CD14-positive monocyte (primary cell): ENCODE data around the gene KCNK6. TPM values are rescaled to one million over a fixed set of nuclear protein-coding genes. Genes with fewer than 3 reads are reported as not detected.

Source experiments
- DNase-seq, 3 donors: peaks; one replicate each; pipeline ENCODE4 v3.0.0-alpha.2; 2011 to 2022
- H2AFZ ChIP-seq: 2 replicates; pipeline ENCODE4 v1.6.0; 2012; ENCODE audit warnings: mild to moderate bottlenecking, low read depth, low read length, inconsistent platforms; ENCODE audit not compliant: insufficient read depth, poor library complexity, severe bottlenecking
- H3K27ac ChIP-seq, 2 donors: 1 replicate in 1 of 2; 2 replicates in 1 of 2; pipeline ENCODE4 v1.5.1; 2012 to 2013; ENCODE audit warnings: low read length in 2 of 2, control low read depth in 1 of 2, inconsistent platforms in 1 of 2, low read depth in 1 of 2, mild to moderate bottlenecking in 1 of 2
- H3K27me3 ChIP-seq, 2 donors: one replicate each; pipeline versions ENCODE4 v1.6.0 to v1.6.1; 2011 to 2013; ENCODE audit warnings: low read length in 2 of 2; ENCODE audit not compliant: control insufficient read depth in 2 of 2, insufficient read depth in 2 of 2
- H3K36me3 ChIP-seq, 2 donors: replicated peaks in 1 of 2; 1 replicate in 1 of 2; 2 replicates in 1 of 2; pipeline versions ENCODE4 v1.5.1 to v1.6.1; 2012 to 2013; ENCODE audit warnings: low read length in 2 of 2, control low read depth in 1 of 2, inconsistent platforms in 1 of 2, mild to moderate bottlenecking in 1 of 2; ENCODE audit not compliant: insufficient read depth in 2 of 2, control insufficient read depth in 1 of 2
- H3K4me1 ChIP-seq, 2 donors: 1 replicate in 1 of 2; 2 replicates in 1 of 2; pipeline versions ENCODE4 v1.5.1 to v1.6.1; 2012 to 2013; ENCODE audit warnings: low read length in 2 of 2, control low read depth in 1 of 2, inconsistent platforms in 1 of 2, mild to moderate bottlenecking in 1 of 2, moderate library complexity in 1 of 2; ENCODE audit not compliant: insufficient read depth in 2 of 2, control insufficient read depth in 1 of 2
- H3K4me2 ChIP-seq: replicated peaks from 2 replicates; pipeline ENCODE3; 2012; ENCODE audit warnings: low read length, moderate library complexity, mild to moderate bottlenecking; ENCODE audit not compliant: poor library complexity, severe bottlenecking; ENCODE audit errors: extremely low read depth
- H3K4me3 ChIP-seq, 3 experiments: fragments of 200-600 bp in 1 of 3; sonication (generic) in 1 of 3; replicated peaks in 1 of 3; 1 replicate in 2 of 3; 2 replicates in 1 of 3; pipeline ENCODE4 v1.5.1; 2011 to 2013; ENCODE audit warnings: low read length in 3 of 3, mild to moderate bottlenecking in 3 of 3, control low read depth in 2 of 3, low read depth in 2 of 3, inconsistent platforms in 1 of 3, moderate library complexity in 1 of 3
- H3K79me2 ChIP-seq: 2 replicates; pipeline ENCODE4 v1.6.0; 2012; ENCODE audit warnings: mild to moderate bottlenecking, control low read depth, inconsistent platforms, low read length, moderate library complexity; ENCODE audit not compliant: insufficient read depth
- H3K9ac ChIP-seq: 2 replicates; pipeline ENCODE4 v1.6.0; 2017; ENCODE audit warnings: low read length, mild to moderate bottlenecking; ENCODE audit not compliant: insufficient read depth, poor library complexity, severe bottlenecking
- H3K9me3 ChIP-seq, 2 donors: replicated peaks in 1 of 2; 1 replicate in 1 of 2; 2 replicates in 1 of 2; pipeline versions ENCODE4 v1.5.1 to v1.6.1; 2012 to 2013; ENCODE audit warnings: low read length in 2 of 2, control low read depth in 1 of 2; ENCODE audit not compliant: control insufficient read depth in 1 of 2, insufficient read depth in 1 of 2
- H4K20me1 ChIP-seq: 2 replicates; pipeline ENCODE4 v1.6.0; 2012; ENCODE audit warnings: mild to moderate bottlenecking, low read length, control low read depth, moderate library complexity; ENCODE audit not compliant: insufficient read depth
- H3K27ac Mint-ChIP-seq, 7 donors: one replicate each; pipeline ENCODE4 v1.8.0; 2020; ENCODE audit warnings: mild to moderate bottlenecking in 7 of 7, mixed read lengths in 7 of 7, moderate library complexity in 6 of 7, inconsistent platforms in 2 of 7
- H3K27me3 Mint-ChIP-seq, 3 donors: one replicate each; pipeline ENCODE4 v1.8.0; 2021 to 2022; ENCODE audit warnings: low read depth in 3 of 3, mild to moderate bottlenecking in 3 of 3, mixed read lengths in 3 of 3, moderate library complexity in 3 of 3, inconsistent platforms in 1 of 3
- H3K36me3 Mint-ChIP-seq, 2 donors: one replicate each; pipeline ENCODE4 v1.8.0; 2020; ENCODE audit warnings: mixed read lengths in 2 of 2, inconsistent platforms in 1 of 2, mild to moderate bottlenecking in 1 of 2
- H3K4me1 Mint-ChIP-seq: one replicate; pipeline ENCODE4 v1.8.0; 2020; ENCODE audit warnings: mild to moderate bottlenecking, mixed read lengths
- H3K4me3 Mint-ChIP-seq, 2 donors: one replicate each; pipeline ENCODE4 v1.8.0; 2020; ENCODE audit warnings: mild to moderate bottlenecking in 2 of 2, mixed read lengths in 2 of 2, moderate library complexity in 1 of 2
- H3K9me3 Mint-ChIP-seq, 7 donors: one replicate each; pipeline ENCODE4 v1.8.0; 2020 to 2022; ENCODE audit warnings: mixed read lengths in 7 of 7, mild to moderate bottlenecking in 6 of 7, moderate library complexity in 6 of 7, inconsistent platforms in 2 of 7
- WGBS: methylation state at CpG from one replicate; pipeline ENCODE4 v1.1.5; 2013; ENCODE audit warnings: missing lambda C conversion rate; ENCODE audit not compliant: insufficient coverage; 5-methylcytosine and 5-hydroxymethylcytosine counted together
- intact Hi-C, 2 donors: fragments of 100-400 bp; cut with micrococcal nuclease; formaldehyde crosslinking; loops; one replicate each; pipeline versions ENCODE4 v1.15.0 to v1.15.1; 2023
- polyA plus RNA-seq, 3 donors: library from polyadenylated mRNA; depleted of rRNA in 1 of 3; unstranded in 2 of 3; stranded (reverse) in 1 of 3; fragments of 300-500 nt in 2 of 3; fragments of >200 nt in 1 of 3; fragmentation: Illumina TruSeq in 2 of 3; gene quantifications; 1 replicate in 2 of 3; 2 replicates in 1 of 3; pipeline ENCODE4 v1.2.3, GENCODE V29; 2012 to 2021
- TF ChIP-seq, protein P1 (sequence below): fragments of 200-600 bp; IDR thresholded peaks from one replicate; pipeline ENCODE4 v1.8.0; 2022; ENCODE audit warnings: antibody characterized with exemption, mild to moderate bottlenecking

The KCNK6 gene
- polyA plus RNA-seq, 3 donors, result 7.3 to 21.5 (median 8.7) TPM

- H3K27me3 ChIP-seq, result no peaks in the 10 kb centered on the region
- Mint-ChIP-seq H3K27ac (no peak overlapping the region), H3K36me3 (peaks cover 20 to 35% of the 10 kb centered on the region in 2 donors), H3K9me3 (no peaks in the 10 kb centered on the region), H3K4me1 (peaks cover 9% of the 10 kb centered on the region), H3K27me3 (peaks cover 0 to 3% (median 2%) of the 10 kb centered on the region in 3 donors), H3K4me3 (no peak overlapping the region)
- no peaks in the 10 kb centered on the region for H3K9me3 ChIP-seq
- TF ChIP-seq, protein P1, sequence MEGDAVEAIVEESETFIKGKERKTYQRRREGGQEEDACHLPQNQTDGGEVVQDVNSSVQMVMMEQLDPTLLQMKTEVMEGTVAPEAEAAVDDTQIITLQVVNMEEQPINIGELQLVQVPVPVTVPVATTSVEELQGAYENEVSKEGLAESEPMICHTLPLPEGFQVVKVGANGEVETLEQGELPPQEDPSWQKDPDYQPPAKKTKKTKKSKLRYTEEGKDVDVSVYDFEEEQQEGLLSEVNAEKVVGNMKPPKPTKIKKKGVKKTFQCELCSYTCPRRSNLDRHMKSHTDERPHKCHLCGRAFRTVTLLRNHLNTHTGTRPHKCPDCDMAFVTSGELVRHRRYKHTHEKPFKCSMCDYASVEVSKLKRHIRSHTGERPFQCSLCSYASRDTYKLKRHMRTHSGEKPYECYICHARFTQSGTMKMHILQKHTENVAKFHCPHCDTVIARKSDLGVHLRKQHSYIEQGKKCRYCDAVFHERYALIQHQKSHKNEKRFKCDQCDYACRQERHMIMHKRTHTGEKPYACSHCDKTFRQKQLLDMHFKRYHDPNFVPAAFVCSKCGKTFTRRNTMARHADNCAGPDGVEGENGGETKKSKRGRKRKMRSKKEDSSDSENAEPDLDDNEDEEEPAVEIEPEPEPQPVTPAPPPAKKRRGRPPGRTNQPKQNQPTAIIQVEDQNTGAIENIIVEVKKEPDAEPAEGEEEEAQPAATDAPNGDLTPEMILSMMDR, result no peak
- no peaks in the 10 kb centered on the region for H3K36me3 ChIP-seq
- no peak overlapping the region for H3K9ac ChIP-seq
- intact Hi-C loops, result no loop called here
- no peak overlapping the region for H3K4me2 ChIP-seq
- peaks cover 50% of the 10 kb centered on the region for H4K20me1 ChIP-seq
- no peak overlapping the region for H2AFZ ChIP-seq
- H3K79me2 ChIP-seq, result peaks cover 25% of the 10 kb centered on the region
- WGBS, result no CpG with 5 or more reads among the region's 2 CpGs
- no peak overlapping the region for H3K4me3 ChIP-seq
- no peak overlapping the region for H3K27ac ChIP-seq
- no peaks in the 10 kb centered on the region for H3K4me1 ChIP-seq
- DNase-seq, result no peak
These were observed 46.1 kb upstream of the KCNK6 start for GRCh38 chr19:38273499-38273898.

DNA sequence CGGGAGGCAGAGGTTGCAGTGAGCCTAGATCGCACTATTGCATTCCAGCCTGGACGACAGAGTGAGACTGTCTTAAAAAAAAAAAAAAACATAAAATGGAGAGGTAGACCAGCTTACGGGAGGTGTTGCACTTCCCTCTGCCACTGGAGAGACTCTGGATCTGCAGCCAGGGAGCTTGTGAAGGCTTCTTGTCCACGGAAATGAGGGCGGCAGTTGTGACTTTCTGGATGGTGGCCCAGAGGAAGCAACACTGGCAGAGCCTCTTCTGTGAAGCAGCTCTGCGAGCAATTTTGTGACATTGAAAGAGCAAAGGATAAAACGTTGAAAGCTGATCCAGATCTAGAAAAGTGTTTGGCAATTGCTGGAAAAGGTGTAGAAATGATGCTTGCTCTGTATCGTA, 44.9 kb upstream of the KCNK6 start:
- Histone ChIP-seq H3K27ac (no peak overlapping the region), H3K36me3 (peaks cover 0 to under 1% of the 10 kb centered on the region in 2 donors), H3K79me2 (peaks cover 23% of the 10 kb centered on the region), H3K9ac (no peak overlapping the region), H3K4me3 (no peak overlapping the region), H3K27me3 (no peaks in the 10 kb centered on the region), H3K9me3 (no peaks in the 10 kb centered on the region), H4K20me1 (peaks cover 44% of the 10 kb centered on the region), H3K4me1 (no peaks in the 10 kb centered on the region), H3K4me2 (no peak overlapping the region), H2AFZ (no peak overlapping the region)
- intact Hi-C loops, result no loop called here
- H3K27me3 Mint-ChIP-seq, result peaks cover 0 to 2% (median 0%) of the 10 kb centered on the region in 3 donors
- peaks cover 21 to 39% of the 10 kb centered on the region in 2 donors for H3K36me3 Mint-ChIP-seq
- TF ChIP-seq, protein P1, result no peak
- peak overlapping the region in 2 of 7 donors; percentile 4 to 50 for H3K27ac Mint-ChIP-seq
- H3K4me3 Mint-ChIP-seq, result no peak overlapping the region
- peaks cover 6% of the 10 kb centered on the region for H3K4me1 Mint-ChIP-seq
- WGBS, result 49% methylated on average over 6 of the region's 9 CpGs
- DNase-seq, result no peak
- no peaks in the 10 kb centered on the region for H3K9me3 Mint-ChIP-seq
